OCI-LY7 (cell line): ENCODE results near the gene CST3.

Experiments
- EZH2phosphoT487 ChIP-seq: fragments of 200-600 bp; sonication (generic); IDR thresholded peaks from 2 replicates; pipeline ENCODE4 v1.6.1; 2018; ENCODE audit warnings: low read depth, borderline replicate concordance, mild to moderate bottlenecking, mixed run types, antibody characterized with exemption, low read length, moderate library complexity, mixed read lengths
- TF ChIP-seq, protein P1 (sequence below): fragments of 200-600 bp; sonication (generic); conservative IDR thresholded peaks from 2 replicates; pipeline ENCODE4 v1.5.1; 2014; ENCODE audit warnings: mild to moderate bottlenecking, antibody characterized with exemption, low read length, moderate library complexity, mixed read lengths

DNA sequence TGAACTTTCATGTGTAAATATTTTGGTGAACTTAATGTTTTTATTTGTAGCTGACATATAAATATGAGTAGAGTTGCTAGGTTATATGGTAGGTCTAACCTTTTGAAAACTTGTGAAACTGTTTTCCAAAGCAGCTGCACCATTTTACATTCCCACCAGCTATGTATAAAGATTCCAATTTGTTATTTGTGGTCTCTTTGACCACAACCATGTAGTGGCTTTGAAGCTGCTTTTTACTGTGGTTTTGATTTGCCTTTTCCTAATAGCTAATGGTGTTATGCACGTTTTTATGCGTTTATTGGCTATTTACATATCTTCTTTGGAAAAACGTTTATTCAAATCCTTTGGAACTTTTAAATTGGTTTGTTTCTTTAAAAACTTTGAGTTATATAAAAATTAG lies 10.3 kb downstream of the CST3 start:
- TF ChIP-seq, protein P1, sequence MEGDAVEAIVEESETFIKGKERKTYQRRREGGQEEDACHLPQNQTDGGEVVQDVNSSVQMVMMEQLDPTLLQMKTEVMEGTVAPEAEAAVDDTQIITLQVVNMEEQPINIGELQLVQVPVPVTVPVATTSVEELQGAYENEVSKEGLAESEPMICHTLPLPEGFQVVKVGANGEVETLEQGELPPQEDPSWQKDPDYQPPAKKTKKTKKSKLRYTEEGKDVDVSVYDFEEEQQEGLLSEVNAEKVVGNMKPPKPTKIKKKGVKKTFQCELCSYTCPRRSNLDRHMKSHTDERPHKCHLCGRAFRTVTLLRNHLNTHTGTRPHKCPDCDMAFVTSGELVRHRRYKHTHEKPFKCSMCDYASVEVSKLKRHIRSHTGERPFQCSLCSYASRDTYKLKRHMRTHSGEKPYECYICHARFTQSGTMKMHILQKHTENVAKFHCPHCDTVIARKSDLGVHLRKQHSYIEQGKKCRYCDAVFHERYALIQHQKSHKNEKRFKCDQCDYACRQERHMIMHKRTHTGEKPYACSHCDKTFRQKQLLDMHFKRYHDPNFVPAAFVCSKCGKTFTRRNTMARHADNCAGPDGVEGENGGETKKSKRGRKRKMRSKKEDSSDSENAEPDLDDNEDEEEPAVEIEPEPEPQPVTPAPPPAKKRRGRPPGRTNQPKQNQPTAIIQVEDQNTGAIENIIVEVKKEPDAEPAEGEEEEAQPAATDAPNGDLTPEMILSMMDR, result no peak
- TF ChIP-seq EZH2phosphoT487, result no peak
